Activated T-helper 9 cell treated with anti-CD3 and anti-CD28 coated beads, Interleukin-2, amount 50 U/mL, for 16 hours (primary cell): ENCODE data around the gene TCFL5.
A peak's percentile ranks its signal among the peaks of the same experiment; 100 is the strongest.
"Not testable (repeated sequence)": the region's sequence is repeated elsewhere in the genome, so short reads cannot be mapped to it uniquely, and the experiment has no call there.

Experiments
- DNase-seq: peaks from one replicate; pipeline ENCODE4 v3.0.0-alpha.2; 2020; ENCODE audit warnings: low read depth

The TCFL5 gene

GRCh38 chr20:62880147-62880934, 18.7 kb upstream of the TCFL5 start:
- no peak for DNase-seq

DNA sequence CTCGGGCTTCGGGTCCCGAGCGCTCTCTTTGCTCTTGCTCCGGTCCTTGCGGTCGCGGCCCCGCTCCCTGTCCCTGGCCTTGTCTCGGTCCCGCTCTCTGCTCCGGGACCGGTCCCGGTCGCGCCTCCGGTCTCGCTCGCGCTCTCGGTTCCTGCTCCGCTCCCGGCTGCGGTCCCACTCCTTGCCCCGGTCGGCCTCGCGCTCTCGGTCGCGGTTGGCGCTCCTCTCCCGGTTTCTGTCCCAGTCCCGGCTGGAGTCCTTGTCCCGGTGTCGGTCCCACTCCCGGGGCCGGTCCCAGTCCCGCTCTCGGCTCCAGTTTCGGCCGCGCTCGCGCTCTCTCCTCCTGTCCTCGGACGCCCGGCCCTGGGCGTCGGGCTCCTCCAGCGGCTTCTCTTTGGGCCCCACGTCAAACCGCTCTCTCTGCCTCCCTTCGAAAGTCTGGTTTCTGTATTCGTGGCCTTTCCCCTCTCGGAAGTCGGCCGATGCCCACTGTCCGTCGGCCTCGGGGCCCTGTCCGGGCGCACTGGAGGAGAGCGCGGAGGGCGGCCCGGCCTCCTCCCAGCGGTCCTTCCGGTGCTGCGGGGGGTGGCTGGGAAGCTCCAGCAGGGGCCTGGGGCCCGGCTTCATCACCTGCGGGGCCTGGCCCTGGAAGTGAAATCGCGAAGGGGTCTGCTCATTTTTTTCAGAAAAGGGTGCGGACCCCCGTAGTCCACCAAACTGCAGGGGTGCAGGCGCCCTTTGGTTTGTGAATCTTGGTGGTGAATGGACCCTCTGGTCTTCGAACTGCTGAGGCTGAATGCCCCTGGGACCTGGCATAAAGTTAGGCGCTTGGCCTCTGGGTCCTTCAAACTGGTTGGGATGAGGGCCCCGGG, 17.9 kb upstream of the TCFL5 start:
- DNase-seq: no peak

DNA sequence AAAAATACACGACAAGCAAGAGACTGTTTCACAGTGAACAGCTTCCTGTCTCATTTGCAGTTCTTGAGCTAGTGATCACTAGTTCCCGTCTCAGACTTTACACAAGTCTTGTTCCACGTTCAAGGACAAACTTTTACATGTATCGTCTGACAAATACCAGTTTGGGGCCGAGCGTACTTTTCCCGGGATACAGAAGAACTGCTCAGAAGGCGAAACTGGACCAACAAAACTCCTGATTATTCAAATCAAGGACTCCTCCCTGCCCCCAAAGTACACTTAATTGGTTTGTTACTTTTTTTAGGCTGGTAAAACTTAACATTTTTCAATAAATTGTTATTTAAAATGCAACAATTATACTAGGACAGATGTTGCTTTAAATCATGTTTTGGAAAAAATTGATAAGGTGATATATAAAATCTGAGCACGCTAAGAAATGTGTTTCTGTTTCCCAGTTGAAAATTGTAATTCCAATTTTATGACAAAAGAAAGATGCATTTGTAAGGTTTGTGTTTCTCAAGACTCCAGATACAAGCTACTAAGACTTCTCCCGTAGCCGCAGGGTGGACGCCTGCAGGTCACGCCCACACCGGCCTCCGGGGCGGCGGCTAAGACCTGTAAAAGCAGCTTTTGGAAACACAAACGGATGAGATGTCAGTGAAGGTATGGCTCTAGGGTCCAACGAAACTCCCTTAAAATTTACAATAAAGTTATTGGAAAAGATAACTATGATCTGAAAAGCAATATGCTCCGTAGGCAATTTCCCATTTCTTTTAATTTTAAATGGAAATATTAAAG, 16.8 kb upstream of the TCFL5 start:
- DNase-seq: no peak

- DNase-seq: no peak
Observed at GRCh38 chr20:62876902-62877816, 15.5 kb upstream of the TCFL5 start.

DNA sequence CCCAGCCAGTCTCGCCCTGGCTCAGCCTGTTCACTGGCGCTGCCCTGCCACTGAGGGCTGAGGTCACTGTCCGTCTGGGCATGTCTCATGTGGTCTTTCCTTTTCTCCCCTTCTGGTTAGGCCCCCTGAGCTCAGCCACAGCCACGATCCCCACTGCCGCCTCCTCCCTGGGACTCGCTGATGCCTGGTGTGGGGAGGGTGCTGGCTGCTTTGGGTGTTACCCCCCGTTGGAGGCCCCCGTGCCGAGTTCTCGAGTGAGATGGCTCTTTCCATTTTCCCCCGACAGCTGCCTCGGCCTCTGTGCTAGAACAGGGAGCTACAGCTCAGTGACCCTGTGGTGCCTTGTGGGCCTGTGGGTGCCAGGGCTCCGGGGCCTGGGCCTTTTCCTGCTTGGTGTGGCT, 14.9 kb upstream of the TCFL5 start:
- DNase-seq: no peak

DNA sequence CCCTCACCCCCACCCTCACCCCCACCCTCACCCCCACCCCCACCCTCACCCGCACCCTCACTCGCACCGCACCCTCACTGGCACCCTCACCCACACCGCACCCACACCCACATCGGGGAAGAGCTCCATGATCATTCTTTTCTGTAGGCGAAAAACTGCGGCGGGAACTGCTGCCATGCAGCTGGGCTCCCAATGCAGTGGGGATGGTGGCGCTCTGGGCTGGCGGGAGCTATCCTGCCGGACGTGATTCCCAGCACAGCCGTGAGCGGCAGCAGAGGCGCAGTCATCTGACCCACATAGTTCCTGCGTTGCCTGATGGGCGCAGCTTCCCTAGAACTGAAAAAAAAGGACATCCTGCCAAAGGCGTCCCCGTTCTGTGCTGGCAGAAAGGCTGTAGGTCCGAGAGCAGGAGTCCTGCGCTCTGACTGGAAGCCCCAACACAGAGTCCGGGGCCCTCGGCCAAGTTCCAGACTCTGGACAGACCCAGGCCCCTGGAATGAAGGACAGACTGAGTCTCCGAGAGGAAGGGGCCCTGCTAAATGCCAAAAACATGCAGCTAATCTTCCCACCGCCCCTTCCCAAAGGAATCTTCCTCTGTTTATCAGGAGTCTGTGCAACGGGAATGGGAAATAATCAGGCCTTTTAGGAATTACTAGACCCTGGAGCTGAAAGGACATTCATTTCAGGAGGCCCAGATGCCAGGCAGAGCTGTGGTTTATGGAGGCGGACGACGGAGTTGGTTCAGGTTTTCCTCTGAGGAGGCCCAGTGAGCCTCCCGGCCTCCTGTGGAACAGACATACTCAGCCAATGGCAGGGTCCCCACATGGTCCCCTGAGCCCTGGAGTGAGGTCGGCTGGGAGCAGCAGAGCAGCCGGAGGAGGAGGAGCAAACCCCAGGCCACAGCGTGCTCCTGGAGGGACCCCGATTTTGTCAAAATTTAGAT, 14.1 kb upstream of the TCFL5 start:
- DNase-seq: no peak

DNA sequence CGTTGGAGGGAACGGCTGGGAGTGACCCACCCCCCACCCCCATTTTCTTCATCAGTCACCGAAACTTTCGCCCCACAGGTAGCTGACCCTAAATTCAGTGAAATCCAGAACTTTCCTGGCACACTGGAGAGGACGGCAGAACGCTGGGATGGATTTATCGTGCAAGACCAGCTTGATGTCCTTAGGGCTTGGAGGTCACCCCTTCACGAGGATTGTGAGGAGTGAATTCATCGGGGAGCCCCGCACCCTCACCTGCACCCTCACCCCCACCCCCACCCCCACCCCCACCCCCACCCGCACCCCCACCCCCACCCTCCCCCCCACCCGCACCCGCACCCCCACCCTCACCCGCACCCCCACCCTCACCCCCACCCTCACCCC, 13.3 kb upstream of the TCFL5 start:
- DNase-seq: no peak

DNA sequence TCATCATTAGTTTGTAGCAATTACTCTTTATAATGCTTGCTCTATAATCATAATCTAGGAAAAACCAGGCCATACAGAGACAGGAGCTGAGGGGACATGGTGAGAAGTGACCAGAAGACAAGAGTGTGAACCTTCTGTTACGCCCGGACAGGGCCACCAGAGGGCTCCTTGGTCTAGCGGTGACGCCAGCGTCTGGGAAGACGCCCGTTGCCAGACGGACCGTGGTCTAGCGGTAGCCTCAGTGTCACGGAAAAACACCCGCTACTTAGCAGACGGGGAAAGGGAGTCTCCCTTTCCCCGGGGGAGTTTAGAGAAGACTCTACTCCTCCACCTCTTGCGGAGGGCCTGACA, 12.0 kb upstream of the TCFL5 start:
- not testable (repeated sequence) for DNase-seq

DNA sequence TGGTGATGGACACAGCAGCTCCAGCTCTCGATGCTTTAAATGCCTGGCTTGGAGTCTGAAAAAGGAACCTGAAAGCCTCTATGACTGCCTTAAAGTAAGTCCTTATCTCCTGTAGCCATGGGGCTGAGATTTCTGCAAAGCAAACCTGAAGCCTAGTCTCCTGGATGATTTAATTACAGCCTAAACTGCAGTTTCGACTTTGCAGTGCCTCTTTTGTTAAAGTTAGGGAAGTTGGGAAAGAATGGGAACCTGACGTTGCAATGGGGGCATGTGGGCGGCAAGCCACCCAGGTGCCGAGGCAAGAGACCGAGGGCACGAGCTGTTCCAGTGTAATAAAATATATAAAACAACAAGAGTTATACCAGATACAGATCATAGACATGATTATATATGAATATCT, 11.7 kb upstream of the TCFL5 start:
- no peak for DNase-seq

GRCh38 chr20:62872862-62873261, 11.2 kb upstream of the TCFL5 start:
- no peak for DNase-seq

DNA sequence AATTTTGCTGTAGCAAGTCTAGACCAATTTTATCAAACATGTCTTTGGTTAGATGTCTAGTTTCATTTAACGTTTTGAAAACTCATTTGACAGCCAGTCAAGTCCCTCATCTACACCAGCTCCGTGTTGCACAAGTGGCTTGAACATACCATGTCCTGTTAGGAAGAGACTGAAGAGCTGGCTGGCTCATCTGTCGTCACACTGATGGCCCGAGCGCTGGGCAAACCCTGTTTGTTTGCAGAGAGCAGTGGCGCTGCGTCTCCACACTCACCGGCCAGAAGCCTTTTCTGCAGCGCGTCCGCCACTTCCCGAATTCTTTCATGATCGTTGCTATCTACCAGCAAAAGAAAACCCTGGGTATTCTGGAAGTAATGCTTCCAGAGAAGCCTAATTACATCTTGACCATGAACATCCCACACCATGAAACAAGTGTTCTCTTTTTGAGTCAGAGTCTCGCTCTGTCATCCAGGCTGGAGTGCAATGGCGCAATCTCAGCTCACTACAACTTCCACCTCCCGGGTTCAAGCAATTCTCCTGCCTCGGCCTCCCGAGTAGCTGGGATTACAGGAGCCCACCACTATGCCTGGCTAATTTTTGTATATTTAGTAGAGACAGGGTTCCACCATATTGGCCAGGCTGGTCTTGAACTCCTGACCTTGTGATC, 10.7 kb upstream of the TCFL5 start:
- no peak for DNase-seq

GRCh38 chr20:62864207-62864606, 2.6 kb upstream of the TCFL5 start:
- no peak for DNase-seq

GRCh38 chr20:62860924-62861691, 514 bp downstream of the TCFL5 start:
- peak; percentile 23 for DNase-seq

- no peak for DNase-seq
Observed at GRCh38 chr20:62860391-62860923, 1.2 kb downstream of the TCFL5 start.

DNA sequence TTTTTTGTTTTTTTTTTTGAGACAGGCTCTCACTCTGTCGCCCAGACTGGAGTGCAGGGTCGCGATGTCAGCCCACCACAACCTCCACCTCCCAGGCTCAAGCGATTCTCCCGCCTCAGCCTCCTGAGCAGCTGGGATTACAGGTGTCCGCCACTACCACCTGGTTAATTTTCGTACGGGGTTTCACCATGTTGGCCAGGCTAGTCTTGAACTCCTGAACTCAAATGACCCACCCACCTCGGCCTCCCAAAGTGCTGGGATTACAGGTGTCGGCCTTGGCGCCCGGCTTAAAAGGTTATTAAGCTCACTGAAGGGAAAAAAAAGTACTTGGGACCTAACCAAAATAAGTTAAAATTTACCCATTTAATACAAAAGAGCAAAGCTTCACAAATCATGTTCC, 1.9 kb downstream of the TCFL5 start:
- DNase-seq: no peak

DNA sequence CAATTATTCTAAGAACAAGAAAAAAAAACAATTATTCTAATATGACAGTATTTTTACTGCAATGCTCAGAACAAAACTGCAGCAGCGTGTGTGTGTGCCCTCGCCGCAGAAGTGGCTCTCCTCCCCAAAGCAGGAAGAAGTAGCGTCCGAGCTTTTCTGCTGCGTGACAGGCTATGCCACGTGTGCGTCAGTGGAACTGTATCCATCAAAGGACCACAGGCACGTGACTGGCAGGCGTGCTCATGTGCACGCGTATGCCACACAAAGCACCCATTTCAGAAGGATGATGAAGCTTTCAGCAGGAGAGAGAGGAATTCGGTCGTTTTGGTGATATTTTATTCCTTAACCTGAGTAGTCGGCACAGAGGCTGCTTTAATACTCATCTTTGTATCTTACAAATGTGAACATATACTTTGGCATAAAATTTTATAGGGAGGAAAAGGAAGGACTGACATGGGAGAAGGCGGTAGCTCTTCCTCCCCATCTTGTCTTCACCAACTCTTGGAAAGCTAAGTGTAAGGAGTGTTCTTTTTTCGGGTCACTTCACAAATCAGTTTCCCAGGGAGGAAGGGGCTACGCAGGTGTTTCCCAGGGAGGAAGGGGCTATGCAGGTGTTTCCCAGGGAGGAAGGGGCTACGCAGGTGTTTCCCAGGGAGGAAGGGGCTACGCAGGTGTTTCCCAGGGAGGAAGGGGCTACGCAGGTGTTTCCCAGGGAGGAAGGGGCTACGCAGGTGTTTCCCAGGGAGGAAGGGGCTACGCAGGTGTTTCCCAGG, 3.4 kb downstream of the TCFL5 start:
- DNase-seq: no peak

DNA sequence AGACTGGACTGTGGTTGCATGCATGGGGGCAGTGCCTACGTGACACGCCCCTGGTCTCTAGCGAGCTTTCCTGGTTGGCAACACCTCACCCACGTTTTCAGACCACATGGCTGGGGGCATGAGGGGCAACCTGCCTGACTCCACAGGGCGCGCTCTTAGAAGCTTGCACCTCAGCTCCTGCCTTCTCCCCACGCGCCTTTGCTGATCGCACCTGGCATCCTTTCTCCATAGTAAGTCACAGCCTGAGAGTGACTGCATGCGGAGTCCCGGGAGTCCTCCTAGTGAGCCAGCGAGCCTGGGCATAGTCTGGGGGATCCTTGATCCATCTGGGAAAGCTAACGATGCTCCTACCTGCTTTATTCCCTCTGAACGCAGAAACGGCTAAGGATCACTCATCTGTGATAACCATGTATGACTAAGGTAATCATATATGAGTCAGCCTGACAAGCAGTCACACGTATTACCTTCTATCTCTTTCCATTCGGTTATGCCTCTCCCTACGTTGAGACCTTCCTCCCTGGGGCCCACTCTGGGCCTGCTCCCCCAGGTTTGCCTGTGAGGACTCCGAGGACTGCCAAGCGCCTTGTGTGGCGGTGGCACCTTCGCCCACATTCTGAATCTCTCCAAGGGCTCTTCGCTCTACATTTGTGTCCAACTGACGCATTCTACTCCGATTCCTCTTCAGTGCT, 4.5 kb downstream of the TCFL5 start:
- DNase-seq: no peak
